HG02852 (cell line): ENCODE data around the gene PQBP1.

ENCODE experiments used
- ATAC-seq: cut with Tn5 transposase; IDR thresholded peaks from one replicate; pipeline ENCODE4 v1.9.1; 2021; ENCODE audit warnings: mild to moderate bottlenecking, moderate library complexity; ENCODE audit not compliant: unreplicated experiment

PQBP1 gene

GRCh38 chrX:48919947-48920717 lies 22.4 kb downstream of the PQBP1 start:
- no peak for ATAC-seq

GRCh38 chrX:48920718-48921104 lies 23.0 kb downstream of the PQBP1 start:
- no peak for ATAC-seq

- no peak for ATAC-seq
Measured at GRCh38 chrX:48923771-48924170, 26.0 kb downstream of the PQBP1 start.

- ATAC-seq: no peak
Measured at GRCh38 chrX:48924270-48924669, 26.5 kb downstream of the PQBP1 start.

GRCh38 chrX:48927123-48927522 lies 29.4 kb downstream of the PQBP1 start:
- ATAC-seq: no peak

GRCh38 chrX:48927736-48928382 lies 30.1 kb downstream of the PQBP1 start:
- ATAC-seq: no peak

GRCh38 chrX:48933757-48934156 lies 36.0 kb downstream of the PQBP1 start:
- ATAC-seq: peak; percentile 34

- no peak for ATAC-seq
Measured at GRCh38 chrX:48934581-48935300, 37.0 kb downstream of the PQBP1 start.

- ATAC-seq: no peak
Measured at GRCh38 chrX:48935301-48935670, 37.6 kb downstream of the PQBP1 start.

- ATAC-seq: peak; percentile 3
Measured at GRCh38 chrX:48936429-48937053, 38.8 kb downstream of the PQBP1 start.

- peak; percentile 60 for ATAC-seq
Measured at GRCh38 chrX:48937054-48937907, 39.6 kb downstream of the PQBP1 start.

- ATAC-seq: peak; percentile 57
Measured at GRCh38 chrX:48938721-48939425, 41.1 kb downstream of the PQBP1 start.

- no peak for ATAC-seq
Measured at GRCh38 chrX:48939524-48940228, 41.9 kb downstream of the PQBP1 start.

- no peak for ATAC-seq
Measured at GRCh38 chrX:48940404-48940955, 42.8 kb downstream of the PQBP1 start.

- no peak for ATAC-seq
Measured at GRCh38 chrX:48942895-48943294, 45.2 kb downstream of the PQBP1 start.

GRCh38 chrX:48945517-48946348 lies 48.0 kb downstream of the PQBP1 start:
- peak; percentile 67 for ATAC-seq

GRCh38 chrX:48948589-48948988 lies 50.9 kb downstream of the PQBP1 start:
- no peak for ATAC-seq
